Stimulated activated naive CD8-positive, alpha-beta T cell treated with anti-CD3 and anti-CD28 coated beads, Interleukin-15, Interleukin-2, amounts not matched to agents 100 U/mL and 50 U/mL, for 24 hours (primary cell): ENCODE results near the gene PLP1.
"Not testable (repeated sequence)": the region's sequence is repeated elsewhere in the genome, so short reads cannot be mapped to it uniquely, and the experiment has no call there.

ENCODE experiments used
- ATAC-seq: fragments of 150-1000 bp; cut with Tn5 transposase; one replicate; pipeline ENCODE4 v1.10.0; 2021
- DNase-seq: peaks from one replicate; pipeline ENCODE4 v3.0.0; 2021

The PLP1 gene

GRCh38 chrX:103780336-103781061 lies 3.9 kb downstream of the PLP1 start:
- no peak for ATAC-seq
- no peak for DNase-seq

- ATAC-seq: no peak
- no peak for DNase-seq
Measured at GRCh38 chrX:103781062-103781402, 4.4 kb downstream of the PLP1 start.

GRCh38 chrX:103781706-103782105 lies 5.1 kb downstream of the PLP1 start:
- DNase-seq (no peak), ATAC-seq (no peak)

- ATAC-seq (no peak), DNase-seq (no peak)
Measured at GRCh38 chrX:103782640-103783039, 6.0 kb downstream of the PLP1 start.

- DNase-seq (no peak), ATAC-seq (no peak)
Measured at GRCh38 chrX:103783196-103783595, 6.6 kb downstream of the PLP1 start.

GRCh38 chrX:103783971-103784370 lies 7.3 kb downstream of the PLP1 start:
- DNase-seq: no peak
- no peak for ATAC-seq

- DNase-seq: no peak
- ATAC-seq: no peak
Measured at GRCh38 chrX:103789004-103789403, 12.4 kb downstream of the PLP1 start.

- ATAC-seq (no peak), DNase-seq (no peak)
Measured at GRCh38 chrX:103791228-103791627, 14.6 kb downstream of the PLP1 start.

- ATAC-seq (no peak), DNase-seq (no peak)
Measured at GRCh38 chrX:103791826-103792485, 15.3 kb downstream of the PLP1 start.

- ATAC-seq (no peak), DNase-seq (no peak)
Measured at GRCh38 chrX:103792916-103793544, 16.4 kb downstream of the PLP1 start.

- ATAC-seq: no peak
- DNase-seq: no peak
Measured at GRCh38 chrX:103793545-103793940, 16.9 kb downstream of the PLP1 start.

GRCh38 chrX:103794119-103794518 lies 17.5 kb downstream of the PLP1 start:
- ATAC-seq (no peak), DNase-seq (no peak)

- no peak for DNase-seq
- ATAC-seq: no peak
Measured at GRCh38 chrX:103797691-103798090, 21.1 kb downstream of the PLP1 start.

GRCh38 chrX:103800318-103800717 lies 23.7 kb downstream of the PLP1 start:
- ATAC-seq (no peak), DNase-seq (no peak)

- DNase-seq (no peak), ATAC-seq (no peak)
Measured at GRCh38 chrX:103805860-103806259, 29.2 kb downstream of the PLP1 start.

- DNase-seq: no peak
- no peak for ATAC-seq
Measured at GRCh38 chrX:103806862-103807474, 30.3 kb downstream of the PLP1 start.

- no peak for DNase-seq
- ATAC-seq: no peak
Measured at GRCh38 chrX:103811858-103812257, 35.2 kb downstream of the PLP1 start.

- not testable (repeated sequence) for DNase-seq, ATAC-seq
Measured at GRCh38 chrX:103817101-103817500, 40.5 kb downstream of the PLP1 start.

GRCh38 chrX:103817502-103817901 lies 40.9 kb downstream of the PLP1 start:
- no peak for ATAC-seq

GRCh38 chrX:103818842-103819619 lies 42.4 kb downstream of the PLP1 start:
- no peak for ATAC-seq
- no peak for DNase-seq

More at GRCh38 chrX:103817502-103817901, 40.9 kb downstream of the PLP1 start:
- no peak for DNase-seq

- ATAC-seq, DNase-seq: not testable (repeated sequence)
Measured at GRCh38 chrX:103820802-103821201, 44.2 kb downstream of the PLP1 start.

- ATAC-seq: no peak
Measured at GRCh38 chrX:103823591-103823990, 47.0 kb downstream of the PLP1 start.

More at GRCh38 chrX:103823591-103823990, 47.0 kb downstream of the PLP1 start:
- DNase-seq: no peak
